HepG2 (cell line): ENCODE data around the gene NEAT1. TPM values are rescaled to one million over a fixed set of nuclear protein-coding genes. Genes with fewer than 3 reads are reported as not detected.

ENCODE experiments used
- ATAC-seq: fragments of 200-7000 bp; cut with Tn5 transposase; 3 replicates; pipeline ENCODE4 v1.9.1; 2020; ENCODE audit warnings: mild to moderate bottlenecking, moderate library complexity
- BruUV-seq: library from RNA; stranded (reverse); fragments of 400-500 nt; replicated peaks from 2 replicates; lab custom pipeline; 2021; lab: Mats Ljungman, UMichigan
- CTCF ChIA-PET: fragments of 300-600 bp; formaldehyde crosslinking; extraction: SDS; loops from one replicate; lab custom pipeline; 2021; ENCODE audit warnings: low total read pairs, inconsistent platforms, low intra/inter-chr PET ratio; lab: Yijun Ruan, JAX
- POLR2A ChIA-PET: fragments of 350-600 bp; sonication (Branson Sonifier 250); formaldehyde crosslinking; loops from one replicate; lab custom pipeline; 2020; ENCODE audit warnings: antibody characterized with exemption, inconsistent platforms; lab: Yijun Ruan, JAX
- DNase-seq: peaks from one replicate; pipeline ENCODE4 v3.0.0-alpha.2; 2015; ENCODE audit warnings: low spot score
- FAIRE-seq: peaks from 3 replicates; lab custom pipeline; 2011; peaks lifted over from hg19 to GRCh38; lab: Jason Lieb, UNC
- H2AFZ ChIP-seq: one replicate; pipeline ENCODE4 v1.6.1; 2011; ENCODE audit warnings: low read length, inconsistent platforms
- H3K27ac ChIP-seq: fragments of 300-600 bp; 3 replicates; pipeline ENCODE4 v1.8.0; 2011; ENCODE audit warnings: mixed run types, mild to moderate bottlenecking, mixed read lengths, low read length, inconsistent platforms; ENCODE audit not compliant: insufficient read depth; ENCODE audit errors: extremely low read length
- H3K27me3 ChIP-seq, 2 experiments: fragments of 200-600 bp in 1 of 2; 2 replicates in 1 of 2; 3 replicates in 1 of 2; pipeline versions ENCODE4 v1.6.0 to v1.8.0; 2011; ENCODE audit warnings: low read length in 2 of 2, mild to moderate bottlenecking in 2 of 2, moderate library complexity in 2 of 2, inconsistent platforms in 1 of 2; ENCODE audit not compliant: insufficient read depth in 2 of 2, control insufficient read depth in 1 of 2
- H3K36me3 ChIP-seq, 2 experiments: fragments of 200-600 bp in 1 of 2; replicated peaks in 1 of 2; 2 replicates in 1 of 2; 3 replicates in 1 of 2; pipeline versions ENCODE4 v1.5.1 to v1.8.0; 2011; ENCODE audit warnings: low read length in 2 of 2, inconsistent platforms in 1 of 2; ENCODE audit not compliant: insufficient read depth in 2 of 2, control insufficient read depth in 1 of 2
- H3K4me1 ChIP-seq: 2 replicates; pipeline ENCODE4 v1.5.1; 2012; ENCODE audit warnings: low read length, inconsistent platforms; ENCODE audit not compliant: insufficient read depth
- H3K4me2 ChIP-seq: 2 replicates; pipeline ENCODE4 v1.6.0; 2011; ENCODE audit warnings: low read depth, low read length, inconsistent platforms
- H3K4me3 ChIP-seq, 3 experiments: fragments of 200-600 bp in 1 of 3; sonication (generic), shearing (Covaris generic) in 1 of 3; replicated peaks in 1 of 3; 2 replicates each; pipeline ENCODE4 v1.5.1; 2011 to 2016; ENCODE audit warnings: low read length in 3 of 3, inconsistent platforms in 2 of 3, low read depth in 2 of 3, mild to moderate bottlenecking in 2 of 3, control low read depth in 1 of 3, mixed read lengths in 1 of 3; ENCODE audit not compliant: insufficient read depth in 1 of 3
- H3K79me2 ChIP-seq: one replicate; pipeline ENCODE4 v1.6.1; 2011; ENCODE audit warnings: low read length, inconsistent platforms; ENCODE audit not compliant: insufficient read depth
- H3K9ac ChIP-seq: 2 replicates; pipeline ENCODE4 v1.6.0; 2011; ENCODE audit warnings: mild to moderate bottlenecking, low read depth, low read length, inconsistent platforms; ENCODE audit not compliant: insufficient read depth
- H3K9me3 ChIP-seq: 2 replicates; pipeline ENCODE4 v1.5.1; 2012; ENCODE audit warnings: mild to moderate bottlenecking, low read length
- H4K20me1 ChIP-seq: 2 replicates; pipeline ENCODE4 v1.6.0; 2011; ENCODE audit warnings: inconsistent platforms, mild to moderate bottlenecking, low read length, moderate library complexity; ENCODE audit not compliant: insufficient read depth
- AGO2 ChIP-seq: fragments of 200-400 bp; formaldehyde crosslinking; optimal IDR thresholded peaks from 2 replicates; pipeline ENCODE3; 2017; ENCODE audit warnings: mild to moderate bottlenecking, low read depth, low read length, moderate library complexity
- ATF1 ChIP-seq: IDR thresholded peaks from 2 replicates; pipeline ENCODE4 v1.6.1; 2016; ENCODE audit warnings: mild to moderate bottlenecking, control low read depth
- CEBPB ChIP-seq: IDR thresholded peaks from 2 replicates; pipeline ENCODE4 v1.6.1; 2011; ENCODE audit warnings: low read depth, low read length, improper control_type of control experiment, borderline replicate concordance
- ISX ChIP-seq: sonication (generic); formaldehyde crosslinking; conservative IDR thresholded peaks from 2 replicates; pipeline ENCODE4 v1.5.0; 2020; ENCODE audit warnings: missing genetic modification reagents
- PAF1 ChIP-seq: IDR thresholded peaks from 2 replicates; pipeline ENCODE4 v1.6.1; 2016; ENCODE audit warnings: missing genetic modification reagents, missing compliant biosample characterization
- POLR2A ChIP-seq, 2 experiments: IDR thresholded peaks; 2 replicates each; pipeline ENCODE4 v1.6.1; 2011; ENCODE audit warnings: low read depth in 2 of 2, low read length in 2 of 2, mild to moderate bottlenecking in 1 of 2, moderate library complexity in 1 of 2; ENCODE audit not compliant: insufficient read depth in 1 of 2
- POLR2AphosphoS5 ChIP-seq: IDR thresholded peaks from 2 replicates; pipeline ENCODE4 v1.6.1; 2012; ENCODE audit warnings: low read depth, low read length
- POLR2G ChIP-seq: fragments of 200-400 bp; formaldehyde crosslinking; IDR thresholded peaks from 2 replicates; pipeline ENCODE4 v1.6.1; 2018; ENCODE audit warnings: mild to moderate bottlenecking, low read depth, low read length, moderate library complexity
- RBFOX2 ChIP-seq: fragments of 200-400 bp; formaldehyde crosslinking; IDR thresholded peaks from 2 replicates; pipeline ENCODE4 v1.6.1; 2017; ENCODE audit warnings: low read depth, mild to moderate bottlenecking, low read length
- RBM22 ChIP-seq: fragments of 200-400 bp; formaldehyde crosslinking; optimal IDR thresholded peaks from 2 replicates; pipeline ENCODE3; 2017; ENCODE audit warnings: mild to moderate bottlenecking, low read length, moderate library complexity
- SOX13 ChIP-seq, 3 experiments: fragments of 450-650 bp in 1 of 3; sonication (generic) in 1 of 3; formaldehyde crosslinking in 1 of 3; IDR thresholded peaks in 2 of 3; conservative IDR thresholded peaks in 1 of 3; 2 replicates each; pipeline versions ENCODE4 v1.5.0 to v1.6.1; 2016 to 2020; ENCODE audit warnings: antibody characterized with exemption in 1 of 3, mild to moderate bottlenecking in 1 of 3, missing compliant biosample characterization in 1 of 3, missing genetic modification reagents in 1 of 3, moderate library complexity in 1 of 3
- ZNF34 ChIP-seq: sonication (generic); formaldehyde crosslinking; IDR thresholded peaks from 2 replicates; pipeline ENCODE4 v1.4.0; 2020; ENCODE audit warnings: mild to moderate bottlenecking, missing genetic modification reagents, borderline replicate concordance
- WGBS: methylation state at CpG from one replicate; pipeline ENCODE4 v1.1.6; 2017; ENCODE audit warnings: low lambda C conversion rate; 5-methylcytosine and 5-hydroxymethylcytosine counted together
- in situ Hi-C: cut with HindIII; loops from 2 replicates; pipeline ENCODE4 v1.10.0; 2017; ENCODE audit warnings: low pct_unique_long_range_greater_than_20kb; ENCODE audit not compliant: extremely low pct_ligation_motif_present
- intact Hi-C: fragments of 100-400 bp; cut with micrococcal nuclease; formaldehyde crosslinking; loops from one replicate; pipeline ENCODE4 v1.10.0; 2022; ENCODE audit not compliant: unreplicated experiment
- polyA plus RNA-seq, 8 experiments: library from polyadenylated mRNA; depleted of rRNA in 3 of 8; stranded (reverse) in 7 of 8; unstranded in 1 of 8; fragments of >200 nt; fragmentation: Illumina TruSeq in 4 of 8; extraction: Trizol in 4 of 8; gene quantifications; 2 replicates each; pipeline versions ENCODE4 v1.2.1 to v1.2.3, GENCODE V29; 2011 to 2016; ENCODE audit warnings: low read depth in 4 of 8, missing spikeins in 1 of 8, mixed read lengths in 1 of 8; ENCODE audit not compliant: insufficient read depth in 1 of 8
- total RNA-seq, 5 experiments: library from RNA; depleted of rRNA; stranded (reverse); fragments of >200 nt; fragmentation: Illumina TruSeq; extraction: Trizol; gene quantifications; 2 replicates each; pipeline ENCODE4 v1.2.3, GENCODE V29; 2016; ENCODE audit warnings: low read depth in 1 of 5
- TF ChIP-seq, protein P1 (sequence below): sonication (generic); formaldehyde crosslinking; IDR thresholded peaks from 2 replicates; pipeline ENCODE4 v1.4.0; 2020; ENCODE audit warnings: missing genetic modification reagents

The NEAT1 gene
- total and polyA plus RNA-seq, 2 of the 13 experiments (the other 11 are each of a cell fraction or from before 2014, with no cell fraction given), result 20.5 to 41.2 TPM

DNA sequence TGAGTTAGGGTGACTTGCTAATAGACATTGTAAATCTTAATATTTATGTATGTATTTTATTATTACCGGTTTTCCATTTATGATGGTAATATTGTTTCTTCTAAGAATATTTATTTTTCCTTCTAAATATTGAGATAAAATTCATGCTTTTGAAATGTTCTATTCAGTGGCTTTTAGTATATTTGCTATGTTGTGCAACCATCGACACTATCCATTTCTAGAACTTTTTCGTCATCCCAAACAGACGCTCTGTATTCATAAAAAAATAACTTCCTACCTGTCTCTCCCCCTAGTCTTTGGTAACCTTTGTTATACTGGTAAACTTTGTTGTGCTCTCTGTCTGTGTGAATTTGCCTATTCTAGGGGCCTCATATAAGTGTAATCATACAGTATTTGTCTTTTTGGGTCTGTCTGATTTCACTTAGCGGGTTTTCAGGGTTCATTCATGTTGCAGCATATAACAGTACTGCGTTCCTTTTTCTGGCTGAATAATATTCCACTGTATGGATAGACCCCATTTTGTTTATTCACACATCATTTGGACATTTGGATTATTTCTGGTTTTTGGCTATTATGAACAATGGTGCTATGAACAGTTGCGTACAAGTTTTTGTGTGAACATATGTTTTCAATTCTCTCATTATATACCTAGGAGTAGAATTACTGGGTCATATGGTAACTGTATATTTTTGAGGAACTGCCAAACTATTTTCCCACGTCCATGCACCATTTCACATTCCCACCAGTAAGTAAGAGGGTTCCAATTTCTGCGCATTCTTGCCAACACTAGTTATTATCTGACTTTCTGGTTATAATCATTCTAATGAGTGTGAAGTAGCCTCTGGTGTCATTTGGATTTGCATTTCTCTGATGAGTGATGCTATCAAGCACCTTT is 15.9 kb downstream of the NEAT1 start:
- no peak overlapping the region for H2AFZ ChIP-seq
- intact Hi-C loops (no loop called here), in situ Hi-C loops (no loop called here)
- H3K4me3 ChIP-seq, result no peak overlapping the region
- ChIA-PET CTCF (no interaction called here), POLR2A (interaction anchor here (2.3 to 4.9 kb wide), 2 partner anchors 16 to 21 kb away, joined by 7 to 38 read pairs; partner anchors contain the start of gene NEAT1)
- TF ChIP-seq ATF1 (CRISPR knock-in tag) (0 out of 2 replicates have a peak, but pooled peaks have one; percentile 25), POLR2G (peak; percentile 61; the same call in 1 of the 2 replicates), RBM22 (peak; percentile 67), PAF1 (CRISPR knock-in tag) (peak; percentile 63; the same call in 1 of the 2 replicates), POLR2A (IDR thresholded peaks at IDR 0.05; ENCODE audit: insufficient read depth in 1 of 2, low read depth in 2 of 2, low read length in 2 of 2) (peak in 1 of 2 experiments; percentile 13; a peak in 1 of 4 replicates), ISX (no peak), RBFOX2 (peak; percentile 71), ZNF34 (CRISPR knock-in tag) (no peak), AGO2 (peak; percentile 54), SOX13 (IDR thresholded peaks at IDR 0.05) (no peak), SOX13 (CRISPR knock-in tag; conservative IDR thresholded peaks at IDR 0.05 in 1 of 2, IDR thresholded peaks at IDR 0.05 in 1 of 2) (no peak), POLR2AphosphoS5 (peak; percentile 26; the same call in 1 of the 2 replicates), CEBPB (peak; percentile 15; the same call in 1 of the 2 replicates)
- TF ChIP-seq, protein P1, sequence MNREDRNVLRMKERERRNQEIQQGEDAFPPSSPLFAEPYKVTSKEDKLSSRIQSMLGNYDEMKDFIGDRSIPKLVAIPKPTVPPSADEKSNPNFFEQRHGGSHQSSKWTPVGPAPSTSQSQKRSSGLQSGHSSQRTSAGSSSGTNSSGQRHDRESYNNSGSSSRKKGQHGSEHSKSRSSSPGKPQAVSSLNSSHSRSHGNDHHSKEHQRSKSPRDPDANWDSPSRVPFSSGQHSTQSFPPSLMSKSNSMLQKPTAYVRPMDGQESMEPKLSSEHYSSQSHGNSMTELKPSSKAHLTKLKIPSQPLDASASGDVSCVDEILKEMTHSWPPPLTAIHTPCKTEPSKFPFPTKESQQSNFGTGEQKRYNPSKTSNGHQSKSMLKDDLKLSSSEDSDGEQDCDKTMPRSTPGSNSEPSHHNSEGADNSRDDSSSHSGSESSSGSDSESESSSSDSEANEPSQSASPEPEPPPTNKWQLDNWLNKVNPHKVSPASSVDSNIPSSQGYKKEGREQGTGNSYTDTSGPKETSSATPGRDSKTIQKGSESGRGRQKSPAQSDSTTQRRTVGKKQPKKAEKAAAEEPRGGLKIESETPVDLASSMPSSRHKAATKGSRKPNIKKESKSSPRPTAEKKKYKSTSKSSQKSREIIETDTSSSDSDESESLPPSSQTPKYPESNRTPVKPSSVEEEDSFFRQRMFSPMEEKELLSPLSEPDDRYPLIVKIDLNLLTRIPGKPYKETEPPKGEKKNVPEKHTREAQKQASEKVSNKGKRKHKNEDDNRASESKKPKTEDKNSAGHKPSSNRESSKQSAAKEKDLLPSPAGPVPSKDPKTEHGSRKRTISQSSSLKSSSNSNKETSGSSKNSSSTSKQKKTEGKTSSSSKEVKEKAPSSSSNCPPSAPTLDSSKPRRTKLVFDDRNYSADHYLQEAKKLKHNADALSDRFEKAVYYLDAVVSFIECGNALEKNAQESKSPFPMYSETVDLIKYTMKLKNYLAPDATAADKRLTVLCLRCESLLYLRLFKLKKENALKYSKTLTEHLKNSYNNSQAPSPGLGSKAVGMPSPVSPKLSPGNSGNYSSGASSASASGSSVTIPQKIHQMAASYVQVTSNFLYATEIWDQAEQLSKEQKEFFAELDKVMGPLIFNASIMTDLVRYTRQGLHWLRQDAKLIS, result 0 out of 2 replicates have a peak, but pooled peaks have one; percentile 38
- no peak for ATAC-seq
- H3K79me2 ChIP-seq, result peaks cover 37% of the 10 kb centered on the region
- H3K4me1 ChIP-seq, result peaks cover 87% of the 10 kb centered on the region
- no peak overlapping the region for H3K27ac ChIP-seq
- no peak for DNase-seq
- no peaks in the 10 kb centered on the region for H3K27me3 ChIP-seq
- no TSS peak for BruUV-seq
- H4K20me1 ChIP-seq, result peaks cover 97% of the 10 kb centered on the region
- H3K9ac ChIP-seq, result no peak overlapping the region
- H3K36me3 ChIP-seq, result peaks cover 8 to 53% of the 10 kb centered on the region in 2 experiments; a peak in 4 of 5 replicates
- no peak overlapping the region for H3K4me2 ChIP-seq
- WGBS, result 91% methylated on average over 9 of the region's 9 CpGs
- no peaks in the 10 kb centered on the region for H3K9me3 ChIP-seq
- no peak for FAIRE-seq
